Tibial artery (tissue), 4 donors: ENCODE data around the gene NMRK1.

Experiments used
- DNase-seq, 2 donors: peaks; one replicate each; pipeline ENCODE4 v3.0.0-alpha.2; 2019
- H3K27ac ChIP-seq, 2 donors: fragments of 200-600 bp; sonication (generic) in 1 of 2; 1 replicate in 1 of 2; 2 replicates in 1 of 2; pipeline ENCODE4 v1.5.1; 2018 to 2019; ENCODE audit warnings: mild to moderate bottlenecking in 1 of 2
- H3K27me3 ChIP-seq, 2 donors: fragments of 200-600 bp; sonication (generic) in 1 of 2; one replicate each; pipeline versions ENCODE4 v1.5.1 to v1.6.0; 2016 to 2019
- H3K36me3 ChIP-seq, 3 donors: fragments of 200-600 bp; sonication (generic) in 2 of 3; one replicate each; pipeline ENCODE4 v1.5.1; 2016 to 2019; ENCODE audit warnings: mild to moderate bottlenecking in 2 of 3
- H3K4me1 ChIP-seq, 4 donors: fragments of 200-600 bp; sonication (generic) in 2 of 4; 1 replicate in 3 of 4; 2 replicates in 1 of 4; pipeline ENCODE4 v1.5.1; 2016 to 2019
- H3K4me3 ChIP-seq, 2 donors: fragments of 200-600 bp; sonication (generic) in 1 of 2; 1 replicate in 1 of 2; 2 replicates in 1 of 2; pipeline ENCODE4 v1.5.1; 2018 to 2019; ENCODE audit warnings: mild to moderate bottlenecking in 2 of 2
- H3K9me3 ChIP-seq, 3 donors: fragments of 200-600 bp; sonication (generic) in 1 of 3; one replicate each; pipeline ENCODE4 v1.5.1; 2016 to 2019
- CTCF ChIP-seq, 2 experiments: fragments of 200-600 bp in 1 of 2; fragments of 450-650 bp in 1 of 2; IDR thresholded peaks; one replicate each; pipeline ENCODE4 v1.5.1; 2017 to 2019; ENCODE audit warnings: antibody characterized with exemption in 2 of 2, mild to moderate bottlenecking in 1 of 2, moderate library complexity in 1 of 2
- intact Hi-C: fragments of 100-400 bp; cut with DNase I; formaldehyde crosslinking; loops from one replicate; pipeline ENCODE4 v1.15.0; 2023; ENCODE audit warnings: low total_unique reads

NMRK1 gene

GRCh38 chr9:75017378-75017777 lies 70.6 kb downstream of the NMRK1 start:
- DNase-seq = no peak
- no peak for TF ChIP-seq CTCF (IDR thresholded peaks at IDR 0.05)
- Histone ChIP-seq H3K9me3 (no peaks in the 10 kb centered on the region), H3K27ac (no peak overlapping the region), H3K4me1 (no peaks in the 10 kb centered on the region), H3K4me3 (no peak overlapping the region), H3K27me3 (no peaks in the 10 kb centered on the region), H3K36me3 (no peaks in the 10 kb centered on the region)
- intact Hi-C loops = no loop called here

- Histone ChIP-seq H3K27ac (no peak overlapping the region), H3K4me3 (no peak overlapping the region), H3K27me3 (no peaks in the 10 kb centered on the region), H3K4me1 (no peaks in the 10 kb centered on the region), H3K9me3 (no peaks in the 10 kb centered on the region), H3K36me3 (peaks cover 0 to 3% (median 0%) of the 10 kb centered on the region in 3 donors)
- intact Hi-C loops = no loop called here
- no peak for TF ChIP-seq CTCF (IDR thresholded peaks at IDR 0.05)
- DNase-seq = no peak
Observed at GRCh38 chr9:75013735-75014134, 74.2 kb downstream of the NMRK1 start.
